Progenitor cell of endocrine pancreas (in vitro differentiated cells): Measurements from ENCODE around the gene UBE2J2. TPM values are rescaled to one million over a fixed set of nuclear protein-coding genes. Genes with fewer than 3 reads are reported as not detected.

ENCODE experiments used
- DNase-seq: peaks from one replicate; pipeline ENCODE4 v3.0.0; 2021; ENCODE audit warnings: low spot score; ENCODE audit not compliant: unreplicated experiment
- H3K27ac Mint-ChIP-seq: 2 replicates; pipeline ENCODE4 v1.8.0; 2021; ENCODE audit warnings: mild to moderate bottlenecking, moderate library complexity, mixed read lengths
- H3K27me3 Mint-ChIP-seq: 2 replicates; pipeline ENCODE4 v1.8.0; 2021; ENCODE audit warnings: mixed read lengths
- H3K36me3 Mint-ChIP-seq: 2 replicates; pipeline ENCODE4 v1.8.0; 2022; ENCODE audit warnings: mixed read lengths; ENCODE audit not compliant: insufficient read depth
- H3K4me1 Mint-ChIP-seq: 2 replicates; pipeline ENCODE4 v1.8.0; 2021; ENCODE audit warnings: low read depth, mixed read lengths
- H3K4me3 Mint-ChIP-seq: 2 replicates; pipeline ENCODE4 v1.8.0; 2021; ENCODE audit warnings: low read depth, mild to moderate bottlenecking, moderate library complexity, mixed read lengths
- H3K9me3 Mint-ChIP-seq: 2 replicates; pipeline ENCODE4 v1.8.0; 2021; ENCODE audit warnings: low read depth, mixed read lengths
- CTCF ChIP-seq: fragments of 200-600 bp; sonication (generic); IDR thresholded peaks from one replicate; pipeline ENCODE4 v1.5.0; 2021; ENCODE audit warnings: antibody characterized with exemption, mild to moderate bottlenecking; ENCODE audit not compliant: unreplicated experiment
- microRNA-seq: library from miRNA; unstranded; fragments of <30 nt; microRNA quantifications from one replicate; pipeline ENCODE4 v1.1.0, GENCODE V29; 2020; ENCODE audit warnings: borderline number of aligned reads; ENCODE audit not compliant: unreplicated experiment
- total RNA-seq: library from RNA; stranded (reverse); gene quantifications from 2 replicates; pipeline ENCODE4 v1.2.1, GENCODE V29; 2021

UBE2J2 gene
- total RNA-seq, 1 donor from 2014 or later, result 73.6 TPM

GRCh38 chr1:1206376-1206965, 67.2 kb downstream of the UBE2J2 start, which contains the start of gene TNFRSF18:
Gene TNFRSF18 (minus strand): TSS chr1:1206592. CDS start chr1:1206571, 21 bp downstream.
- no peak for DNase-seq
- no peaks in the 10 kb centered on the region for H3K36me3 Mint-ChIP-seq
- TF ChIP-seq CTCF, result no peak
- H3K27me3 Mint-ChIP-seq, result peaks cover 6% of the 10 kb centered on the region
- no peaks in the 10 kb centered on the region for H3K4me1 Mint-ChIP-seq
- no peaks in the 10 kb centered on the region for H3K9me3 Mint-ChIP-seq
- H3K4me3 Mint-ChIP-seq, result peak within 1 kb of the TSS; percentile 16
- no peak within 1 kb of the TSS for H3K27ac Mint-ChIP-seq

DNA sequence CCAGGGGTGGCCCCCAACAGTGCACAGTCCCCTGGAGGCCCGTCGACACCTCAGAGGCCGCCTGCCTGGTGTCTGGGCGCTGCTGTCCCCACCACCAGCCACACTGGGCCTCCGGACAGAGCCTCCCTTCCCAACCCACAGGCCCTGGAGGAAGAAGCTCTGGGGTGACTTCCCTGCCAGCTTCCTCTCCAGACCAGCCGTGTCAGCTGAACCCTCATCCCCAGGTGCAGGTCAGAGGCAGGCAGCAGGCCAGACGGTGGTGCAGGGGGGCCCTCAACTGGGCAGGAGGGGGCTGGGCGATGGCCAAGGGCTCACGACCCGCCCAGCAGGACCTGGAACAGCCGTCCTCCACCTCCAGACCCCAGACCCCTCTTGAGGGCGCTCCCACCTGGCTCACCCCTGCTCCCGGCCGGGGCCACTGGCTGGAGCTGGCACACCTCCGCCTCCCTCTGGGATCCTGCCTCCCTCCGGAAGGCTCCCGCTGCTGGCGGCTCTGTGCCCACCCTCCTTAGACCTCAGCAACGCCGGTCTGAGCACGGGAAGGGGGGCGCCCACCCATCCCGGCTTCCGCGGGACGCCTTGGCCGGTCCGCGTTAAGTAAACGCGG, 67.8 kb downstream of the UBE2J2 start:
- no peak for DNase-seq
- Mint-ChIP-seq H3K4me3 (no peak overlapping the region), H3K36me3 (no peaks in the 10 kb centered on the region), H3K9me3 (no peaks in the 10 kb centered on the region), H3K27me3 (peaks cover 6% of the 10 kb centered on the region), H3K4me1 (no peaks in the 10 kb centered on the region), H3K27ac (no peak overlapping the region)
- no peak for TF ChIP-seq CTCF

- H3K36me3 Mint-ChIP-seq, result no peaks in the 10 kb centered on the region
- no peaks in the 10 kb centered on the region for H3K9me3 Mint-ChIP-seq
- no peak overlapping the region for H3K4me3 Mint-ChIP-seq
- peaks cover 2% of the 10 kb centered on the region for H3K4me1 Mint-ChIP-seq
- DNase-seq, result no peak
- no peak overlapping the region for H3K27ac Mint-ChIP-seq
- peaks cover 9% of the 10 kb centered on the region for H3K27me3 Mint-ChIP-seq
- TF ChIP-seq CTCF, result no peak
Measured at GRCh38 chr1:1204998-1205768, 68.5 kb downstream of the UBE2J2 start.

DNA sequence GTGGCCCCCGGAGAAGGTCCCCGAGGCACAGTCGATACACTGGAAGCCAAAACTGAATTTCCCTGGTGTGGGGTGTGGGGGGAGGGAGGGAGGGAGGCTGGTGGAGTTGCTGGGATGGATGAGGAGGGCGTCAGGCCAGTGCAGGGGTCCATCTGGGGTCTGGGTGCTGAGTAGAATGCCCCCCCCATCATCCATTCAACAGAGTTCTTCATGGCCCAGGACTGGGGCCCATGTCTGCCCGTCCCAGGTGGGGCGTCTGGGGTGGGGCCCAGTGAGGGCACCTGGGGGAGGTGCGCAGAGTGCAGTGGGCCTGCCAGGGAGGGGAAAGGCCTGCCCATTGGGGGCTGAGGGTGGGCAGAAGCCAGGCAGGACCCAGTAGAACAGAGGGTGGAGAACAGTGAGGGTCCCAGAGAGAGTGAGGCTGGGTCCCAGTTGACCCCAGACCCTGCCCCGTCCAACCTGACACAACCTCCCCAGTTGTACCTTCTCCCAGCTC, 69.2 kb downstream of the UBE2J2 start:
- H3K27ac Mint-ChIP-seq, result no peak overlapping the region
- H3K9me3 Mint-ChIP-seq, result no peaks in the 10 kb centered on the region
- peaks cover 9% of the 10 kb centered on the region for H3K27me3 Mint-ChIP-seq
- no peak for DNase-seq
- H3K4me1 Mint-ChIP-seq, result peaks cover 2% of the 10 kb centered on the region
- H3K4me3 Mint-ChIP-seq, result no peak overlapping the region
- no peak for TF ChIP-seq CTCF
- no peaks in the 10 kb centered on the region for H3K36me3 Mint-ChIP-seq

Small RNAs within 50 kb of the gene (microRNA-seq; reads per million reads assigned to microRNA genes)
- gene MIR6726 (9.0 reads per million, percentile 14 among the genes with 10 or more reads in this experiment), gene MIR6727 (not detected)

Other genes starting within 250 kb of the UBE2J2 start
- not detected in 2 replicates for gene RNF223, start 199.5 kb downstream of the UBE2J2 start, total RNA-seq
- 21.3 and 23.2 TPM in 2 replicates for gene C1orf159, start 157.8 kb downstream of the UBE2J2 start, total RNA-seq
- 5.0 and 5.5 TPM in 2 replicates for gene TTLL10, start 100.0 kb downstream of the UBE2J2 start, total RNA-seq
- 0.48 TPM in 1 of 2 replicates, not detected in the other for gene TNFRSF18, start 67.3 kb downstream of the UBE2J2 start, total RNA-seq
- 0.33 and 0.38 TPM in 2 replicates for gene TNFRSF4, start 59.7 kb downstream of the UBE2J2 start, total RNA-seq
- 103 and 107 TPM in 2 replicates for gene SDF4, start 41.9 kb downstream of the UBE2J2 start, total RNA-seq
- 31.7 and 31.9 TPM in 2 replicates for gene B3GALT6, start 41.6 kb downstream of the UBE2J2 start, total RNA-seq
- 1.7 and 2.7 TPM in 2 replicates for gene C1QTNF12, start 27.1 kb downstream of the UBE2J2 start, total RNA-seq
- 7.4 and 11.3 TPM in 2 replicates for gene SCNN1D, start 6.6 kb upstream of the UBE2J2 start, total RNA-seq
- gene ACAP3, start 34.1 kb upstream of the UBE2J2 start, total RNA-seq, result 111 and 124 TPM in 2 replicates
- 13.8 and 17.9 TPM in 2 replicates for gene PUSL1, start 34.7 kb upstream of the UBE2J2 start, total RNA-seq
- gene INTS11, start 50.8 kb upstream of the UBE2J2 start, total RNA-seq, result 163 and 177 TPM in 2 replicates
- gene CPTP, start 50.9 kb upstream of the UBE2J2 start, total RNA-seq, result 16.8 and 17.5 TPM in 2 replicates
- 1.1 and 1.2 TPM in 2 replicates for gene TAS1R3, start 57.4 kb upstream of the UBE2J2 start, total RNA-seq
- gene DVL1, start 75.6 kb upstream of the UBE2J2 start, total RNA-seq, result 60.1 and 63.1 TPM in 2 replicates
- 24.3 and 25.0 TPM in 2 replicates for gene MXRA8, start 84.7 kb upstream of the UBE2J2 start, total RNA-seq
- gene AURKAIP1, start 101.4 kb upstream of the UBE2J2 start, total RNA-seq, result 107 TPM in 2 replicates
- 381 and 386 TPM in 2 replicates for gene CCNL2, start 125.5 kb upstream of the UBE2J2 start, total RNA-seq
- 104 and 109 TPM in 2 replicates for gene MRPL20, start 133.4 kb upstream of the UBE2J2 start, total RNA-seq
- 15.1 and 18.1 TPM in 2 replicates for gene ANKRD65, start 147.4 kb upstream of the UBE2J2 start, total RNA-seq
- 29.7 and 36.8 TPM in 2 replicates for gene VWA1, start 161.8 kb upstream of the UBE2J2 start, total RNA-seq
- gene ATAD3C, start 175.8 kb upstream of the UBE2J2 start, total RNA-seq, result 1.6 and 1.9 TPM in 2 replicates
- 36.7 and 42.0 TPM in 2 replicates for gene ATAD3B, start 197.9 kb upstream of the UBE2J2 start, total RNA-seq
- gene ATAD3A, start 238.3 kb upstream of the UBE2J2 start, total RNA-seq, result 37.4 and 38.8 TPM in 2 replicates